A549 (cell line): ENCODE data around the gene C2orf49. TPM values are rescaled to one million over a fixed set of nuclear protein-coding genes. Genes with fewer than 3 reads are reported as not detected.

ENCODE experiments used
- ATAC-seq, 2 experiments: fragments of 200-7000 bp in 1 of 2; fragments of >200 bp in 1 of 2; cut with Nextera tagmentation in 1 of 2; cut with Tn5 transposase in 1 of 2; 3 replicates each; pipeline versions ENCODE4 v1.8.0 to v1.9.1; 2018 to 2020; ENCODE audit warnings: mild to moderate bottlenecking in 1 of 2, moderate library complexity in 1 of 2
- CTCF ChIA-PET: fragments of 300-600 bp; sonication (Branson Sonifier 250); formaldehyde crosslinking; extraction: SDS; loops from one replicate; lab custom pipeline; 2021; ENCODE audit warnings: antibody characterized with exemption, inconsistent platforms; lab: Yijun Ruan, JAX
- POLR2A ChIA-PET: fragments of 350-600 bp; formaldehyde crosslinking; extraction: SDS; loops from one replicate; lab custom pipeline; 2021; ENCODE audit warnings: antibody characterized with exemption, inconsistent platforms; lab: Yijun Ruan, JAX
- DNase-seq, 2 experiments: peaks; one replicate each; pipeline versions ENCODE4 v3.0.0 to v3.0.0-alpha.2; 2011 to 2016; ENCODE audit warnings: low read depth in 1 of 2, low spot score in 1 of 2
- FAIRE-seq: peaks from 2 replicates; lab custom pipeline; 2011; peaks lifted over from hg19 to GRCh38; lab: Jason Lieb, UNC
- H3K27ac ChIP-seq, 2 experiments: fragments of >200 bp; sonication (Bioruptor Twin); formaldehyde crosslinking; 3 replicates each; pipeline ENCODE4 v1.5.1; 2016 to 2017
- H3K4me1 ChIP-seq: fragments of >200 bp; sonication (Bioruptor Twin); formaldehyde crosslinking; 3 replicates; pipeline ENCODE4 v1.6.1; 2016
- H3K4me2 ChIP-seq: fragments of >200 bp; sonication (Bioruptor Twin); formaldehyde crosslinking; 3 replicates; pipeline ENCODE4 v1.6.1; 2016
- H3K4me3 ChIP-seq: fragments of >200 bp; sonication (Bioruptor Twin); formaldehyde crosslinking; 3 replicates; pipeline ENCODE4 v1.5.1; 2016
- H3K9me3 ChIP-seq: fragments of >200 bp; sonication (Bioruptor Twin); formaldehyde crosslinking; 3 replicates; pipeline ENCODE4 v1.6.1; 2016
- BHLHE40 ChIP-seq: IDR thresholded peaks from 2 replicates; pipeline ENCODE4 v1.6.1; 2012; ENCODE audit warnings: low read depth, low read length, inconsistent platforms
- CBX2 ChIP-seq: fragments of 200-600 bp; sonication (generic); IDR thresholded peaks from 2 replicates; pipeline ENCODE4 v1.6.1; 2016; ENCODE audit warnings: low read depth, mild to moderate bottlenecking, borderline replicate concordance
- CEBPB ChIP-seq, 2 experiments: fragments of >200 bp in 1 of 2; sonication (Bioruptor Twin) in 1 of 2; formaldehyde crosslinking in 1 of 2; IDR thresholded peaks; 2 replicates each; pipeline ENCODE4 v1.6.1; 2012 to 2016
- CHD2 ChIP-seq: fragments of 150-350 bp; IDR thresholded peaks from 2 replicates; pipeline ENCODE4 v1.6.1; 2014; ENCODE audit warnings: low read length; ENCODE audit not compliant: partially characterized antibody
- E2F6 ChIP-seq: IDR thresholded peaks from 2 replicates; pipeline ENCODE4 v1.6.1; 2012; ENCODE audit warnings: low read depth, borderline replicate concordance
- EHF ChIP-seq: fragments of 250-450 bp; sonication (Bioruptor Pico); IDR thresholded peaks from 2 replicates; pipeline ENCODE4 v1.5.0; 2020; ENCODE audit warnings: mild to moderate bottlenecking
- EHMT2 ChIP-seq: fragments of 200-600 bp; sonication (generic); IDR thresholded peaks from 2 replicates; pipeline ENCODE4 v1.6.1; 2016; ENCODE audit warnings: antibody characterized with exemption, low read depth, mild to moderate bottlenecking, moderate library complexity
- ELK1 ChIP-seq: fragments of 150-350 bp; IDR thresholded peaks from 2 replicates; pipeline ENCODE4 v1.6.1; 2014; ENCODE audit warnings: low read depth, mild to moderate bottlenecking, low read length
- EP300 ChIP-seq, 2 experiments: fragments of >200 bp; sonication (Bioruptor Twin); formaldehyde crosslinking; IDR thresholded peaks; 2 replicates in 1 of 2; 3 replicates in 1 of 2; pipeline ENCODE4 v1.6.1; 2016 to 2017
- ESRRA ChIP-seq: fragments of 150-350 bp; IDR thresholded peaks from 2 replicates; pipeline ENCODE4 v1.6.1; 2014; ENCODE audit warnings: mild to moderate bottlenecking, low read length, borderline replicate concordance
- FOSB ChIP-seq: fragments of 250-450 bp; sonication (Bioruptor Pico); IDR thresholded peaks from 2 replicates; pipeline ENCODE4 v1.5.0; 2020; ENCODE audit warnings: mild to moderate bottlenecking, moderate library complexity
- FOXS1 ChIP-seq: fragments of 250-450 bp; sonication (Bioruptor Pico); IDR thresholded peaks from 2 replicates; pipeline ENCODE4 v1.5.0; 2020; ENCODE audit warnings: mild to moderate bottlenecking, moderate library complexity
- HDAC2 ChIP-seq: fragments of 200-600 bp; sonication (generic); IDR thresholded peaks from 2 replicates; pipeline ENCODE4 v1.6.1; 2016
- HES2 ChIP-seq: fragments of >200 bp; sonication (Bioruptor Twin); formaldehyde crosslinking; IDR thresholded peaks from 2 replicates; pipeline ENCODE4 v1.6.1; 2016
- HMGXB4 ChIP-seq: fragments of 250-450 bp; sonication (Bioruptor Pico); IDR thresholded peaks from 2 replicates; pipeline ENCODE4 v1.5.0; 2021; ENCODE audit warnings: mild to moderate bottlenecking, moderate library complexity, borderline replicate concordance
- HOXA7 ChIP-seq: fragments of 250-450 bp; sonication (Bioruptor Pico); IDR thresholded peaks from 2 replicates; pipeline ENCODE4 v1.5.0; 2020; ENCODE audit warnings: mild to moderate bottlenecking, moderate library complexity
- HOXB13 ChIP-seq: fragments of 250-450 bp; sonication (Bioruptor Pico); IDR thresholded peaks from 2 replicates; pipeline ENCODE4 v1.5.0; 2020; ENCODE audit warnings: low read depth, mild to moderate bottlenecking, moderate library complexity
- HOXB5 ChIP-seq: fragments of 250-450 bp; sonication (Bioruptor Pico); IDR thresholded peaks from 2 replicates; pipeline ENCODE4 v1.5.0; 2020; ENCODE audit warnings: mild to moderate bottlenecking, moderate library complexity
- JUNB ChIP-seq: fragments of >200 bp; sonication (Bioruptor Twin); formaldehyde crosslinking; IDR thresholded peaks from 2 replicates; pipeline ENCODE4 v1.6.1; 2016
- KDM5A ChIP-seq: fragments of 200-600 bp; sonication (generic); IDR thresholded peaks from 2 replicates; pipeline ENCODE4 v1.6.1; 2016; ENCODE audit warnings: antibody characterized with exemption, mild to moderate bottlenecking
- MAZ ChIP-seq: fragments of 150-350 bp; IDR thresholded peaks from 2 replicates; pipeline ENCODE4 v1.6.1; 2014; ENCODE audit warnings: antibody characterized with exemption, low read depth, low read length, borderline replicate concordance
- NPAS2 ChIP-seq: fragments of 250-450 bp; sonication (Bioruptor Pico); IDR thresholded peaks from 2 replicates; pipeline ENCODE4 v1.8.0; 2022; ENCODE audit warnings: mild to moderate bottlenecking, moderate library complexity, borderline replicate concordance
- PHF8 ChIP-seq: fragments of 200-600 bp; sonication (generic); IDR thresholded peaks from 2 replicates; pipeline ENCODE4 v1.6.1; 2016; ENCODE audit warnings: low read depth, mild to moderate bottlenecking, antibody characterized with exemption, moderate library complexity, borderline replicate concordance
- POLR2A ChIP-seq: IDR thresholded peaks from 2 replicates; pipeline ENCODE4 v1.6.1; 2012; ENCODE audit warnings: mild to moderate bottlenecking, low read length
- RAD21 ChIP-seq, 2 experiments: fragments of >200 bp in 1 of 2; sonication (Bioruptor Twin) in 1 of 2; formaldehyde crosslinking in 1 of 2; IDR thresholded peaks in 1 of 2; conservative IDR thresholded peaks in 1 of 2; 2 replicates in 1 of 2; 3 replicates in 1 of 2; pipeline ENCODE4 v1.6.1; 2012 to 2018; ENCODE audit warnings: inconsistent platforms in 1 of 2
- RFX5 ChIP-seq: fragments of 450-650 bp; IDR thresholded peaks from 2 replicates; pipeline ENCODE4 v1.7.1; 2014; ENCODE audit warnings: antibody characterized with exemption, mild to moderate bottlenecking, moderate library complexity
- TFCP2L1 ChIP-seq: fragments of 250-450 bp; sonication (Bioruptor Pico); IDR thresholded peaks from 2 replicates; pipeline ENCODE4 v1.5.0; 2021; ENCODE audit warnings: mild to moderate bottlenecking
- WGBS: methylation state at CpG from one replicate; pipeline ENCODE4 v1.1.6; 2017; ENCODE audit errors: missing lambda C conversion rate; 5-methylcytosine and 5-hydroxymethylcytosine counted together
- polyA plus RNA-seq, 4 experiments: library from polyadenylated mRNA; depleted of rRNA in 3 of 4; stranded (reverse); fragments of >200 nt; fragmentation: RNase III in 1 of 4; extraction: RNeasy Plus Mini Kit Qiagen cat#74134 plus additional on column Dnase treatment in 1 of 4; gene quantifications; 2 replicates in 3 of 4; 3 replicates in 1 of 4; pipeline ENCODE4 v1.2.3, GENCODE V29; 2011 to 2017
- TF ChIP-seq, protein P1 (sequence below): fragments of 200-600 bp; sonication (generic); IDR thresholded peaks from 2 replicates; pipeline ENCODE4 v1.6.1; 2016; ENCODE audit warnings: antibody characterized with exemption, mild to moderate bottlenecking, moderate library complexity
- TF ChIP-seq, protein P2 (sequence below): IDR thresholded peaks from 2 replicates; pipeline ENCODE4 v1.6.1; 2012

The C2orf49 gene
- polyA plus RNA-seq, 2 of the 4 experiments (the other 2 are of a cell fraction), result 19.4 to 25.7 TPM

GRCh38 chr2:105376789-105377240 is 39.5 kb downstream of the C2orf49 start:
- TF ChIP-seq, protein P1, sequence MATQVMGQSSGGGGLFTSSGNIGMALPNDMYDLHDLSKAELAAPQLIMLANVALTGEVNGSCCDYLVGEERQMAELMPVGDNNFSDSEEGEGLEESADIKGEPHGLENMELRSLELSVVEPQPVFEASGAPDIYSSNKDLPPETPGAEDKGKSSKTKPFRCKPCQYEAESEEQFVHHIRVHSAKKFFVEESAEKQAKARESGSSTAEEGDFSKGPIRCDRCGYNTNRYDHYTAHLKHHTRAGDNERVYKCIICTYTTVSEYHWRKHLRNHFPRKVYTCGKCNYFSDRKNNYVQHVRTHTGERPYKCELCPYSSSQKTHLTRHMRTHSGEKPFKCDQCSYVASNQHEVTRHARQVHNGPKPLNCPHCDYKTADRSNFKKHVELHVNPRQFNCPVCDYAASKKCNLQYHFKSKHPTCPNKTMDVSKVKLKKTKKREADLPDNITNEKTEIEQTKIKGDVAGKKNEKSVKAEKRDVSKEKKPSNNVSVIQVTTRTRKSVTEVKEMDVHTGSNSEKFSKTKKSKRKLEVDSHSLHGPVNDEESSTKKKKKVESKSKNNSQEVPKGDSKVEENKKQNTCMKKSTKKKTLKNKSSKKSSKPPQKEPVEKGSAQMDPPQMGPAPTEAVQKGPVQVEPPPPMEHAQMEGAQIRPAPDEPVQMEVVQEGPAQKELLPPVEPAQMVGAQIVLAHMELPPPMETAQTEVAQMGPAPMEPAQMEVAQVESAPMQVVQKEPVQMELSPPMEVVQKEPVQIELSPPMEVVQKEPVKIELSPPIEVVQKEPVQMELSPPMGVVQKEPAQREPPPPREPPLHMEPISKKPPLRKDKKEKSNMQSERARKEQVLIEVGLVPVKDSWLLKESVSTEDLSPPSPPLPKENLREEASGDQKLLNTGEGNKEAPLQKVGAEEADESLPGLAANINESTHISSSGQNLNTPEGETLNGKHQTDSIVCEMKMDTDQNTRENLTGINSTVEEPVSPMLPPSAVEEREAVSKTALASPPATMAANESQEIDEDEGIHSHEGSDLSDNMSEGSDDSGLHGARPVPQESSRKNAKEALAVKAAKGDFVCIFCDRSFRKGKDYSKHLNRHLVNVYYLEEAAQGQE, result no peak
- no peak for TF ChIP-seq RFX5
- no peak for TF ChIP-seq HOXB5 (CRISPR knock-in tag)
- TF ChIP-seq NPAS2 (CRISPR knock-in tag), result no peak
- TF ChIP-seq, protein P2, sequence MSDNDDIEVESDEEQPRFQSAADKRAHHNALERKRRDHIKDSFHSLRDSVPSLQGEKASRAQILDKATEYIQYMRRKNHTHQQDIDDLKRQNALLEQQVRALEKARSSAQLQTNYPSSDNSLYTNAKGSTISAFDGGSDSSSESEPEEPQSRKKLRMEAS, result no peak
- TF ChIP-seq ELK1, result no peak
- no peak for TF ChIP-seq HOXB13
- no peak overlapping the region for H3K4me3 ChIP-seq
- POLR2A ChIA-PET, result no interaction called here
- CTCF ChIA-PET, result interaction anchor here (1.5 to 12.5 kb wide), 3 partner anchors 31 to 142 kb away, joined by 3 to 122 read pairs (median 9); no protein-coding TSS in a partner anchor
- FAIRE-seq (no peak), DNase-seq (no peak), ATAC-seq (no peak; a peak in 2 of 6 replicates)
- peaks cover 35% of the 10 kb centered on the region for H3K4me1 ChIP-seq
- 0 out of 6 replicates have a peak overlapping the region, but pooled peaks of 1 of the 2 experiments have one; percentile 44 for H3K27ac ChIP-seq
- H3K4me2 ChIP-seq, result peak overlapping the region; percentile 31; the same call in 1 of the 3 replicates
- 74% methylated on average over 5 of the region's 5 CpGs for WGBS
- no peaks in the 10 kb centered on the region for H3K9me3 ChIP-seq

GRCh38 chr2:105377871-105378270 is 40.5 kb downstream of the C2orf49 start:
- WGBS, result 88% methylated on average over 3 of the region's 3 CpGs
- Histone ChIP-seq H3K9me3 (no peaks in the 10 kb centered on the region), H3K27ac (no peak overlapping the region), H3K4me1 (peaks cover 35% of the 10 kb centered on the region), H3K4me3 (no peak overlapping the region), H3K4me2 (no peak overlapping the region)
- POLR2A ChIA-PET, result no interaction called here
- ATAC-seq, result peak in 1 of 2 experiments; percentile 14; a peak in 1 of 6 replicates
- FAIRE-seq, result no peak
- CTCF ChIA-PET, result interaction anchor here (0.7 to 12.5 kb wide), 4 partner anchors 32 to 169 kb away, joined by 3 to 122 read pairs (median 6); no protein-coding TSS in a partner anchor
- no peak for DNase-seq
- TF ChIP-seq HOXA7 (CRISPR knock-in tag) (no peak), TFCP2L1 (CRISPR knock-in tag) (no peak), BHLHE40 (no peak), FOSB (CRISPR knock-in tag) (no peak), KDM5A (no peak), EP300 (IDR thresholded peaks at IDR 0.05) (no peak), HES2 (no peak), E2F6 (no peak), MAZ (no peak), CEBPB (IDR thresholded peaks at IDR 0.05) (no peak), NPAS2 (CRISPR knock-in tag) (no peak), PHF8 (no peak), CHD2 (no peak), EHF (CRISPR knock-in tag) (no peak), HMGXB4 (CRISPR knock-in tag) (no peak), HDAC2 (no peak), FOXS1 (CRISPR knock-in tag) (no peak), EHMT2 (no peak), POLR2A (no peak), JUNB (no peak), CBX2 (no peak), ESRRA (peak; percentile 81; the same call in 1 of the 2 replicates), RAD21 (conservative IDR thresholded peaks at IDR 0.05 in 1 of 2, IDR thresholded peaks at IDR 0.05 in 1 of 2) (peak; percentile 37 to 41; a peak in 4 of 5 replicates)
- TF ChIP-seq, protein P2, result no peak
